NCI-H748 (cell line): ENCODE data around the gene SLC1A4.
A peak's percentile ranks its signal among the peaks of the same experiment; 100 is the strongest.
"Not testable (repeated sequence)": the region's sequence is repeated elsewhere in the genome, so short reads cannot be mapped to it uniquely, and the experiment has no call there.

Source experiments
- DNase-seq: peaks from one replicate; lab custom pipeline; 2025; ENCODE audit not compliant: unreplicated experiment; lab: John Stamatoyannopoulos, UW

SLC1A4 gene

DNA sequence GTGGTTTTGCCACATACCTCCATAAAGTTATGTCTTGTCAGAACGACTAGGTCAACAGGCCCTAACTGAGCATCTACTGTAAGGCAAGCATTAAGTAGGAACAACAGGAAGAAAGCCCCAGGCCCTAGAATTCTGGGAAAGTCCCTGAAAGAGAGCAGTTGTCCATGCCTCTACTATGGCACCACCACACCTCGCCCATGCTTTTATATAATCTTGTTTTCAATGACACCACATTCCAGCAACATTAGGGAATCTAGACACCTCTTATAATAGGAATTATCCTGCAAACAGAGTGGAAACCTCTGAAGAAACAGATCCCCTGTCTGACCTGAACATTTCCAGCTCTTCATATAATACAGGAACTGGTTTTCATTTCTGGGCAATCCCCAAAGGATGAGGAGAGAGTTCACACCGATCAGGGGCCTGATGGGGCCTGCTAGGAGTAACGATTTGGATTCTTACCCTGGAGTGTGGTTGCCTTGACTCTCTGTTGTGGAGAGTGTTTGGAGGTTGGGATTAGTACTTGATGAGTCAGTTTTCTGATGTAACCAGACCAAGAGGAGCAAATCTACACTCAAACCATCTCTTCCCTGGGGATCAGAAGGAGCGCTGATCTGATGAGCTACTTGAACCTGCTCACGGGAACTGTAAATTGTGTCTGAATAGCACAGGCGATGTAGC, 35.1 kb downstream of the SLC1A4 start:
- no peak for DNase-seq

DNA sequence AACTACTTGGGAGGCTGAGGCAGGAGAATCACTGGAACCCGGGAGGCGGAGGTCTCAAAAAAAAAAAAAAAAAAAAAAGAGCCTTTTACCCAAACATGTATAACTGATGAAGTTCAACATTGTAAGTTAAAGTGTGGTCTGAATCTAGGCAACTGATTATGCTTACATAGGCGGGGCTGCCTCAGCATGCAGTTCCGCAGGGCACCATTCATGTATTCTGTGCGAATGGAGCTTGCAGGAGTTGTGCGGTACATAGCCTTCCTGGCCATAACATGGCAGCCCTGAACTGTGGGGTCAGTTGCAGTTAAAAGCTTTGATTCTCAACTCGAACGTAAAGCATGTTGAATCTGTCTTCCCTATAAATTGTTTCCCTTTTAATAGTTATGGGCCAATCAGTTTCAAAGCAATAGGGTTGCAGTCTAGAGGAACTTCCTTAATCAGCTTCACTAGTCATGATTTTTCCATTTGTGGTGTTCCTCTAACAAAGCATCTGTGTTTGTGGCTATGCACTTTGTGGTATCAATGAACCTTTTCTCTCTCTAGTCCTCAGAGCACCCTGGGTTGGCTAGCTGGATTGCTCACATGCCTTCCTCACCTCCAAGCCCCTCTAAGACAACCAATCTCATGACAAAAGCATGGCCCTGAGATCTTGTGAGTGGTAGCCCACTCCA, 36.4 kb downstream of the SLC1A4 start:
- DNase-seq = no peak

DNA sequence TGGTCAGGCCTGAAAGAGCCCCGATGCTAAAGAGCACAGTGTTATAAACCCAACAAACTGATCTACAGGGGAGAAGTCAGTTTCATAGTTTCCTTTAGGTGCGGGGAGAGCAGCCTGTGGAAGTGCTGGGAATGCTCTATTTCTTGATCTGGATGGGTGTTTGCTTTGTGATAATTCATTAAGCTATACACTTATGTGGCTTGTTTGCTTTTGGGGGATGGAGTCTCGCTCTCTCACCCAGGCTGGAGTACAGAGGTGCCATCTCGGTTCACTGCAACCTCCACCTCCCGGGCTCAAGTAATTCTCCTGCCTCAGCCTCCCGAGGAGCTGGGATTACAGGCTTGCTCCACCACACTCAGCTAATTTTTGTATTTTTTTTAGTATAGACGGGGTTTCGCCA, 37.0 kb downstream of the SLC1A4 start:
- no peak for DNase-seq

DNA sequence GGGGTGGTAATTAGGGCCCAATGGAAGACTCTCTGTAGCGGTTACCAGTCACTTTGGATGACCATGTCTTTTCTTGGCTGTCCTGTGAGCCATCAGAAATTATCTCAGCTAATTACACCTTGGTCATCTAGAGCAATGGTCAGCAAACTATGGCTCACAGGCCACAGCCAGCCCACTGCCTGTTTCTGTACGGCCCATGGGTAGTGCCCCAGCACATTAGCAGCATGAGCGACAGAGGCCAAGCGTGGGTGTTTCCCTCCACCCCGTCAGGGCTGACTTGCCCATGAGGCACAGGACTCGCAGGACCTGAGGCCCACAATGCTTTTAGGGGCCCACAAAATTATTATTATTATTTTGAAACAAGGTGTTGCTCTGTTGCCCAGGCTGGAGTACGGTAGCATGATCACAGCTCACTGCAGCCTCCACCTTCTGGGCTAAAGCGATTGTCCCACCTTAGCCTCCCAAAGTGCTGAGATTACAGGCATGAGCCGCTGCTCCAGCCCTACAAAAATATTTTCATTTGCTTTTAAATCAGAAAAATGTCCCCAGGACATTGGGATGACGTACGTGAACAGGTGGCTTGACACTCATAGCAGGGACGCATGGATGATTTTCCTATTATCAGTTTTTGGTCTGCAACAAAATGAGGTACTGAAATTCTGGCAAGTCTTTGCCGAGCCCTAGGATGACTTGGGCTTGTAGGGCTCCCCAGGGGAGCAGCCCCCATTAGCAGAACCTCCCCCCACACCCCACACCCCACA, 37.7 kb downstream of the SLC1A4 start:
- DNase-seq = no peak

DNA sequence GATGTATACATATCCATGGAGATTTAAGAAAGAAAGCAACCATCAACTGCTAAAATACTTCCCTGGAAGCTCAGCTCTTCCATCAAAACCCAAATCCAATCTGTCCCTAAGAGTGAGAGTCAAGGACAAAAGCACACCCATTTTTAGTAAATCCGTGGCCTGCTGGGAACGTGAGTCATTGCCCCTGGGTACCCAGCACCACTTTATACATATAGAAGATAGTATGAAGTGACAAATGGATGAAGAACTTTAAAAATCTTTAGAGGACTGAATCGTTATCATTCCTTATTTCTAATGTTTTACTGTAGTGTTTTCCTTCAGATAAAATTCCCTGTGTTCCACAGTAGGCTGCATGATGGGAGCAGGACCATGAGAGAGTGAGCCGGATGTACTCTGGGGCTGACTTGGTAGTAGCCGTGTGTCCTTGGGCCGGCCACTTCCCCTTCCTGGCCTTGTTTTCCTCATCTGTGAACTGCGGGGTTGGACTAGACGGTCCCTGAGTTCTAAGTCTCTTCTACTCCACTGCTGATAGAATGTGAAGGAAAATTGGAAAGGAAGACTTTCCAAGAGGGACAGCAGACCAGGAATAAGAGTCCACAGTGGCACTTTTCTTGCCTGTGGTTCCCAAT, 38.5 kb downstream of the SLC1A4 start:
- no peak for DNase-seq

DNA sequence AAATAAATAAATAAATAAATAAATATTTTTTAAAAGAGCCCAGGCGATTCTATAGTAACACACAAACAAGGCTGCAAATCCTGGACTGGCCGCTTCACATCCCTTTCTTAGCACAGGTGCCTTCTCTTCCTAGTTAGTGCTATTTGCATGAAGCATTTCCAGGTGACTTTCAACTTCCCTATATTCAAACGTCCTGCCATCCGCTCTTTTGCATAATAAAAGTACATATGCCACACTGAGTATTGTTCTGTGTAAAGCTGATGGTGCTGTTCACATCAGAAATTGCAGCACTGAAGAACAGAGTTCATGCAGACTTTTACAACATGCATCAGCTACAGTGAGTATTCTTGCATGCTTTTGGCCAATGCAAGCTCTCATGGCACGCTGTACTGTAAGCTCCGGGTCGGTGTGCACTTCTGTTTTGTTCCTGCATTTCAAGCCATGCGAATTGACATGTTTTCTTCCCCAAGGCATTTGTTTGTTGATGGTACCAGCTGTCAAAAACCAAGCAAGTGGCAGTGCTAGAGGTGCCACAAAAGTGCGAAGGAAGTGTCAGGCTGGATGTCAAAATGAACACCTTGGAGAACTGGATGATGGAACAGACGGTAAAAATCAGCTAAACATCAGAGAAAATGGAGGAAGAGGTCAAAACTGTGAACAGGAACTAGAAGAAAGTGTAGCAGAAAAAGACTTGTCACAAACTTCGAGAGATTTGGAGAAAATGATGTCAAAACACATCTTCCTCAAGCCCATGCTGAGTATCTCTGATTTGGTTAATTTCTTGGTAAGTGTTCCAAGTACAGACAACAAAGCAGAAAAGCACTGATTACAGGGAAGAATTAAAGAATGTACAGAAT, 41.5 kb downstream of the SLC1A4 start:
- DNase-seq = no peak

DNA sequence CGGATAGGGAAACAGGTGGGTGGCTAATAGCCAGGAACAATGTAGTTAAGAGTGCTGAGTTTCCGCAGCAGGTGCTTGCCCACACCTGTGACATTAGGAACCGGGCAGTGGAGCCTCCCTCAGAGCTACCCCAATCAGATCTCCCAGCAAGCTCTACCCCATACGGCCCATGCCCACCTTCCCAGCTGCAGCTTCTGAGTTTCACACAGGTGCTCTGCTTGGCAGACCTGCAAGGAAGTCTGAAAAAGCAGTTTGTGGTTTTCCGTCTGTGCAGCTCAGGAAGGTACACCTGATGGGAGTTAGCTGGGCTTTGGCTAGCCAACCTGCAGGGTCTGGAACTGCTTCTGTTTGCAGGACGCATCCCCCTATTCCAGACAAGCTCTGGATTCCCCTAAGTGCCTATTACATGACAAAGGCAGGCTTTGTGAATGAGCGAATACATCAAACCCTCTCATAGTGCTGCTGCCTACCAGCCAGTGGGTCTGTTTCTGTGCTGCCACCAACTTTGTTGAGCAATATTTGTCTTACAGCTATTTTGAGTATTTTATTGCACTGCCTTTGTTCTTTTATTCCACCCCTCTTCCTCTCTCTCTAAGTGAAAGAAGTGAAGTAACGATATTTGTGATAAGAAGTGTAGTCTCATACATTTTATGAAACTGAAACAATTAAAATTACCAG, 42.3 kb downstream of the SLC1A4 start:
- DNase-seq = peak; percentile 52

DNA sequence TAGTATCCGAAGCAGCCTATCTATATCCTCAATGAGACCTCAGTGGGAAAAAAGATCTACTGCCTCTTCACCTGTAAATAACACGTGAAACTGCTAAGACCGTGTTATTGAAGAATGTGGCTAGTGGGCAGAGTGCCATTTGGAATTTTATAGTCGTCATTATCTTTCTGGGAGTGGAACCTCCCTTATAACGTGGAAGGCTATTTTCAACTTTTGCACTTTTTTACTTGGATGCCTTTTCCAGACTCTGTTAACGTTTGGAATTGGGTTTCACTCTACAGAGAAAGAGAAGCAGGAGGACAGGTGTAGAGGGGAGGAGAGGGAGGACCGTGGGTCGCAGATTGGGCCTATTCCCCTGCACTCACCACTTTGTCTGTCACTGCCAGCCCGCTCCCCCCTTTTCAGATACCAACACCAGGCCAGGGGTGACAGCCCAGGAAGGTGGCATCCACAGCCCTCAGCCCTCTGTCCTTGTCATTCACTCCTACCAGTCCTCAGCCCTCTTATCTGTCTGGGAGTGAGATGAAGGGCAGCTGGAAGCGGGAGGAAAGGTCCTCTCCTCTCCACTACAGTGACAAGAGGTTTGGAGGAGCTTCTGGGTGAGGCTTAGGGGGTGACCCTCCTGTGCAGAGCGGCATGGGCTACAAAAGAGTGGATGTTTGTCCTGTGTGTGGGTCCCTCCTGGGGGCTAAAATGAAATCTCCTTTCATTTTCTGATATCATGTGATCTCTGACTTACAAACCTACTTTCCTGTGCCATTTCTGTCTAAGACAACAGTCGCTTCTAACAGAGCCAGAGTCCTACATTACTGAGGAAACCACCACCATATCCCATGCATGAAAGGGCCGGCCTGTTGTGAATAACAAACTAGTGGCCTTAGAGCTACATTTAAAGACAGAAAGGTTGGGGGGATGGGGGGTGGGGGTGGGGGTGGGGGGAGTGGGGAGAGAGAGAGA, 43.1 kb downstream of the SLC1A4 start:
- no peak for DNase-seq

DNA sequence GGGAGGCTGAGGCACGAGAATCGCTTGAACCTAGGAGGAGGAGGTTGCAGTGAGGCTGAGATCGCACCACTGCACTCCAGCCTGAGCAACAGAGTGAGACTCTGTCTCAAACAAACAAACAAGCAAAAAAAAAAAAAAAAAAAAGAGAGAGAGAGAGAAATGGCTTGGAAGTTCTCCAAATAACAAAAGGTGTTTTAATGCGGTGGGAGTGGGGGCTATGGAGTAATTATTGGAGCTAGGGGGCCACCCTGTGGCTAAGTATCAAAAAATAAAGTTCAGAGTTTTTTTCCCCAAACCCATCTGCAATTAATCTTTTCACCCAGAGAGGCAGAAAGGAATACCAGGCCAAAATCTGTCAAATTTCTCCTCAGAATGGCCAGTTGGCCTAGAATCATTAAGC, 44.0 kb downstream of the SLC1A4 start:
- peak; percentile 2 for DNase-seq

DNA sequence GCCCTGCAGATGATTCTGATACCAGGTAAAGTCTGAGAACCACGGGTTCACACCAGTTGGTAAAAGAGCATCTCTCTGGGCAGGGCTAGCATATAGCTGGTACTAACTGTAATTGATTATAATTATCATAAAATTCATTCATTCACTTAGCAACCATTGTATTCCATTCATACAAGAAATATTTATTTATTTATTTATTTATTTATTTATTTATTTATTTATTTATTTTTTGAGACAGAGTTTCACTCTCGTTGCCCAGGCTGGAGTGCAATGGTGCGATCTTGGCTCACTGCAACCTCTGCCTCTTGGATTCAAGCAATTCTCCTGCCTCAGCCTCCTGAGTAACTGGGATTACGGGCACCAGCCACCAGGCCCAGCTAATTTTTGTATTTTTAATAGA, 44.5 kb downstream of the SLC1A4 start:
- not testable (repeated sequence) for DNase-seq

DNA sequence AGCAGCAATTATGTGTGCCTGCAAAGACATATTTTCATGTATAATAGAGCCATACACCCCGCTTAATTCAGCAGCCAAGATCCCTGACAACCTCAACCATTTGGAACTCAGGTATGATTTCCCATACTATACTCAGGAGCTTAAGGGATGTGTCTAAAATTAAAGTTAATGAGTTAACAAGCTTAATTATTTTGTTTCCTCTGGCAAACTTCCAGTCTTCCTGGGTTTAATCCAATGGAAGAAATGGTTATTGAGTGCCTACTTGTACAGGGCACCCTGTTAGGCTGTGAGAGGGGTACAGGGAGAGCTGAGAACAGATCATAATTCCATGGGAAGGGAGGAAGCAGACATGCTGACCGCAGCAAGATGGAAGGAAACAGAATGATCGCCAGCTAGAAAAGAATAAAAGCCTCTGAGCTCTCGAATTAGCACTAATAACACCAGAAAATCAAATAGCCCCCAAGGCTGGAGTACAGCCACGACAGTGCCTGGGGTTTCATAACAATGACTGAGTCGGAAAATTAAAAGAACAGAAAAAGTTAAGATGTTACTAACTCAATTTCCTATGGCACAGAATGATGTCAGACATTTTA, 46.2 kb downstream of the SLC1A4 start:
- DNase-seq = peak; percentile 45

DNA sequence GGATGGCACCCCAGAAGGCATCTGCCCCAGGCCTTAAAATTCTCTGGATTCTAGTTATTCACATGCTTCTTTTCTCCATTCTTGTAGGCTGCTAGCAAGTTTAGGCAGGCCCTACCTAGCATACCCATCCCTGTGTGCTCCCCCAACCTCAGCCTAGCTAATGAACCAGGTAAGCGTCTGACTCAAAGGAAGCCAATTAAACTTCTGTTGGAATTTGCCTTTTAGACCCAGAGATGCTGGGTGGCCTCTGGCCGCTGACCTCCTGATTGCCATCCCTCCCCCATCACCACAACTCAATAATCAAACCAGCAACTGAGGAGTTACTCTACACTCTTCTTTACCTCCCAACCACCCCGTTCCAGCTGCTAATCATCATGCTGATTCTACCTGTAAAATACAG, 48.0 kb downstream of the SLC1A4 start:
- DNase-seq = no peak

DNA sequence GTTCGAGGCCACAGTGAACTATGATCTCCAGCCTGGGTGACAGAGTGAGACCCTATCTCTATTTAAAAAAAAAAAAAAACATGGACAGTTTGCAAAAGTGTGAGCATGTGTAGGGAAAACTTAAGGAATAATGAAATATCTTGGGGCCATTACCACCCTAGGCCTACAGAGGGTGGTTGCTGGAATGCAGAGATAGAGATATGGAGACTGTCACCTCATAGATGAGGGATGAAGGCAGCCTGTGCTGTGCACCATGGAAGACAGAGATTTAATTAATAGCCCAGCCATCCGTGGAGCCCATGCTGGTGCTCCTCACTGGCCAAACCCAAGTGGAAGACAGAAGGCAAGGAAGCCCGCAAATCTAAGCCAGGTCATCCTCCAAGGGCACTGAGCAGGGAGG, 50.4 kb downstream of the SLC1A4 start:
- DNase-seq = no peak

DNA sequence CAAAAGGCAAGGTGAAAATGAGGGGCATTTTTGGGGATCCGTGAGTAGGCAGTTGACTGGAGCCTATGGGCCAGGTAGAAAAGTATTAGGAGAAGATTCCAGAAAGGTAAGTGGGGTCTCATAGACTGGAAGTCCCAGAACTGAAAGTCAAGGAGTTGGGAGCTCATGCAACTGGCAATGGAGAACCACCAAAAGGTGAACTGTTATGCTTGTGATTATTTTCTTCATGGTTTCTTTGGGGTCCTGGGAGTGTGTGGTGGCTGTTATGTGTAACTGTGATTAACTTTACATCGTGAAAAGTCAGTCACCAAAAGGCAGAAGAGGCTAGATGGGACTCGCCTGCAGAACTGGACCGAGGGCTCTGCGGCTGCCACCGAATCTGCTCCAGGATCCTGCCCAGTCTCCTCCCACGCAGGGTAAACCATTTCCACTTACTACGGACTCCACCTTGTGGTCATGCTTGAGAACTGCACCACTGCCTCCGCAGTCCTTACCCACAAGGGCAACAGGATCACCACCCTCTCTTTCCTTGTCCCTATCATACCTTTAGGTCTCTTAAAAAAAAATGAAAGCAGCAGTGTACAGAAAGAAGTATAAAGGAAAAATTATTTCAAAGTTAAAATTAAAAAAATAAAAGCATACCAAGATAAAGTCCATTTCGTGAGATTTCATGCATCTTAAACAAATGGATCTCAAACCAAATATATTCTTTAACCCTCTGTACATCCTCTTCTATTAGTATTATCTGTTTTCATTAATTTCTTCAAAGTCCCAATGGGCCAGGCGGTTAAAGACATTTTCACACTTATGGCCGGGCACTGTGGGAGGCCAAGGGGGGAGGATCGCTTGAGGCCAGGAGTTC, 51.4 kb downstream of the SLC1A4 start:
- peak; percentile 72 for DNase-seq

DNA sequence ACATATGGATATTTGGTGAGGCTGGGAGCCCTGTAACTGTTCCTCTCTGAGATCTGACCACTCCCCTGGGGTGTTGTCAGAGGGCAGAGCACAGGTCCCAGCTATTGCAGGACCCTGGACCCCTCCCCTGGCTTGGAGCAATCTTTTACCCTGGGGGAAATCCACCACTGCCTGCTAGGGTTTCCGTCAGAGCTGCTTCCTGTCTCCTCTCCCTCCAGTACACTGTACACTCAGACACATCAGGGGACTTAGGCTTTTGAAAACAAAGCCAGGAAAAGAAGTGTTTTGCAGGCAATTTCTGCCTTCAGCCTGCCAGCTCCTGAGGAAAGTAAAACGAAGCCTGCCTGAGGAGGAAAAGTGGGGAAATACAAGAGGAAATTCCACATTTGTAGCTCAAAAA, 53.8 kb downstream of the SLC1A4 start:
- DNase-seq = no peak

DNA sequence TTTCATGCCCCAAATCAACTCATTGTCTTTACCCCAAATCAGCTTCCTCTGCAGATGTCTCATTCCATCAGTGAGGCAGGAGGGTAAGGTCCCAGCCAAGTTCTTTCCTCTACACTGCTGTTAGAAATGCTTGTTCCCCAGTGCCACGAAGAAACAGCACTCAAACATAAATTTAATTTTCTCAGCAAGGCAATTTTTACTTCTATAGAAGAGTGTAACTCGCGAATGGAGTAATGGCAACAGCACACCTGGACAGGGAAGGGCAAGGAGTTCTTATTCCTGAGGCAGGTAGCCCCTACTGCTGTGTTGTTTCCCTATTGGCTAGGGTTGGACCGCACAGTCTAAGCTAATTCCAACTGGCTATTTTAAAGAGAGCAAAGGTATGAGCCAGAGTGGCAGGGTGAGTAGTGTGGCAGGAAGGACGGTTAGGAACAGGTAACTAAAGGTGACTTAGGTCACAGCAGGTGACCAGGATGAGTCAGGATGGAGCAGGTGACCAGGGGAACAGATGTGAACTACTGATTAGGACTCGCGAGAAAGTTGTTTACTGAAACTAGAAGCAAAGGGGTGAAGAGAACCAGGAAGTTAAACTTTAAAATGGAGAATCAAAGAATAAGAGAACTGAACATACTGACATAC, 55.0 kb downstream of the SLC1A4 start:
- no peak for DNase-seq

DNA sequence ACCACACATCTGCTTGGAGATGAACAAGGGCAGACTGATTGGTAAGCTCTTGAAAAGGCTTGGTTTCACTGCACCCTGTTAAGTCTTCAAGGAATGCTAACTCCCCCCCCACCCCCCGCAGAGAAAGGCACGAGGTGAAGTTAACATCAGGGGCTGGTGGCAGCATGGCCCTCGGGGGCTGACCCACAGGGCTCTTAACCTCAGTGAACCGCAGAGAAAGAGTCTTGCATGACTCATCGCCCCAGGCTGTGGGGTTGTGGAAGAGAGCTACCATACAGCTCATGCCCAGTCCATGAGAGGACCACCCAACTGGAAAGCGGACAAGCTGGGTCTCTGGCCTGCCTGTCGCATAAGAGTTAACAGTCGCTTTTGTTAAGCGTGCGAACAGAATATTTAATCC, 56.5 kb downstream of the SLC1A4 start:
- DNase-seq = no peak
